SK-N-DZ (cell line): ENCODE measurements around the gene KREMEN1.

Source experiments
- DNase-seq: peaks from one replicate; pipeline ENCODE4 v3.0.0-alpha.2; 2015; ENCODE audit warnings: low spot score

KREMEN1 gene

DNA sequence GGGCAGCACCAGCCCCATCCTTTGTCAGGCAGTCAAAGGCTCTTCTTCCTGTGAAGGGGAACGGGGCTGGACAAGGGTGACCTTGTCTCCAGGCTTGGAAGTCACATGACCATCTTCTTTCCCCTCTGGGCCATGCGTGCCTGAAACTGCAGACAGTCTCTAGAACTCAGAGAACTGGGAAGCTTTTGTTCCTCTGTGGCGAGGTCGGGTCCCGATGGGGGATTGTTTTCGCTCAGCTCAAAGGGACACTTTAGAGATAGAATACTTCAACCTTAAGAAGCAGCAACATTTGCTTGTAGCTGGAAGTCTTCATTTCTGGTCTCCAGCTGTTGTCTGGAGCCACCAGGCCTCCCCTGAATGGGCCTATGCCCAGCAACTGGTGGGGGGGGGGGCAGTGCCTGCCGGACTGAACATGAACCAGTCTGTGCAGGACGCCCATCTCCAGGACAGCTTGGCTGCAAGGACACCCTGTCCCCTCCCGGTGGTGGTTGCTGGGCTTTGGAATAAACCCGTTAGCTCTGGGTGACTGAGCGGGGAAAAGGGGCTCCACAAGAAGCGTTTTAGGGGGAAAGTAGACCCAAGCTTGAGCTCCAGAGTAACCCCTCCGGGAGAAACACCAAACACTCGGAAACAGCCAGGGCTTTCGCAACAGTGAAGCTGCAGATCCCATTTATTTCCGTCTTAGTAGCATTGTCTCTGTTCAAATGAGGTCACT is 77.2 kb downstream of the KREMEN1 start:
- DNase-seq, result no peak

DNA sequence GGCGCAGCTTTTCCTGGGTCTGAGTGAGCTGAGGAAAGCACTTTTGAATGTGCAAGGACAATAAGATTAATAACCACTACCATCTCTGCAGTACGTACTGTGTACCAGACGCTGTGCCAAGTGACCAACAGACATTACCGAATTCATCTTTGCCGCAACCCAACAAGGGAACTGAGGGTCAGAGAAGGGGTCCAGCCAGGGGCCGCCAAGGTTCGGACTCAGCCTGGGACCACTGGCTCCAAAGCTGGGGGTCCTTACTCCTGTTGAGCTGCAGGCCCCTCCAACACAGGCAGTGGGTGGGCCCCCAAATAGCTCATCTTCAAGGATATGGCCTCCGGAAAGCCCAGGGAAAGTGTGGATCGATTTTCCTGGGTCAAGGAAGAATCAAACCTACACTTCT is 77.9 kb downstream of the KREMEN1 start:
- no peak for DNase-seq

DNA sequence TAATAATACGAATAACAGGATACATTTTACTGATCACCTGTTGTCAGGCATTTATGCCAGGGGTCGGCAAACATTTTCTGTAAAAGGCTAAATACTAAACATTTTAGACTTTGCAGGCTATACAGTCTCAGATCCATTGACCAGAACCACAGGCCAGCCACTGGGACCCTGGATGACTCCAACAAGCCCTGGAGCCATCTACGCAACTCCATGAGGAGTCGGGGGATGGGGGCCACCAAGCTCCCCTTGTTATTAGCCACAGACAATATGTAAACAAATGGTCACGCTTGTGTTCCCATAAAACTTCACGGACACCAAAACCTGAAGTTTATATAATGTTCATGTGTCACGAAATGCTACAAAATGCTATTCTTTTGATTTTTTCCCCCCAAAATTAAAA is 78.5 kb downstream of the KREMEN1 start:
- no peak for DNase-seq

GRCh38 chr22:29152045-29152953 is 79.5 kb downstream of the KREMEN1 start:
- DNase-seq, result no peak

- DNase-seq, result no peak
Measured at GRCh38 chr22:29152954-29153719, 80.3 kb downstream of the KREMEN1 start.

- peak; percentile 71 for DNase-seq
Measured at GRCh38 chr22:29154364-29155048, 81.7 kb downstream of the KREMEN1 start.

DNA sequence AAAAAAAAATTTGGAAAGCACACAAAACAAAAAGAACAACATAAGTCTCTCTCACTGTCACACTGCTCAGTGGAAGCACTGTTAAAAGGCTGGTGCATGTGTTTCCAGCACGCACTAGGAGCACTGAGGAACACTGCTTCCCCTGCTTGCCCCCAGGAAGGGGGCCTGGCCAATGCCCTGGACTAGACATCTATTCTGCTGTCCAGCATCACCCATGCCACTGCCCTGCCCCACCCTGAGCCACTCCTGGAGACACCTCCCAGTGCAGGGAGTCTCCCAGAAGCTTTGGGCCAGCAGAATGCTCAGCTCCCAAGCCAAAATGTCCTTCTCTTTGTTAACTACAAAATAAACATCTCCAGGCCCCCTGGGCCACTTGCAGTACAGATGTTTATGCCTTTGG is 83.1 kb downstream of the KREMEN1 start:
- no peak for DNase-seq

GRCh38 chr22:29156507-29156906 is 83.7 kb downstream of the KREMEN1 start:
- peak; percentile 43 for DNase-seq

GRCh38 chr22:29157759-29158535 is 85.1 kb downstream of the KREMEN1 start:
- DNase-seq, result peak; percentile 45

DNA sequence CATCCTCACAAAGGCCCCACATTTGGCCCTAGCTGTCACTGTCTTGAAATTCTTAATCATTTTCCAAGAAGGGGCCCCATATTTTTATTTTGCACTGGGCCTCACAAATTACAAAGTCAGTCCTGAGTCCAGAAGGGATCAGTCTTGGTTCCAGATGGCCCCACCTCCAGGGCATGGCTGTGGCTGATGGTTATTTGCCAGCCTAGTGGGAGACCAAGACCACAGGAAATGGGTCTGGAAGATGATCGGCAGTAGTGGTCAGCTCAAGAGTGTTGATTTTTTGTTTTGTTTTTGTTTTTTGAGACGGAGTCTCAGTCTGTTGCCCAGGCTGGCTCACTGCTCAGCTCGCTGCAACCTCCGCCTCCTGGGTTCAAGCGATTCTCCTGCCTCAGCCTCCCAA is 85.7 kb downstream of the KREMEN1 start:
- DNase-seq, result no peak

- no peak for DNase-seq
Measured at GRCh38 chr22:29163808-29164207, 91.0 kb downstream of the KREMEN1 start.

DNA sequence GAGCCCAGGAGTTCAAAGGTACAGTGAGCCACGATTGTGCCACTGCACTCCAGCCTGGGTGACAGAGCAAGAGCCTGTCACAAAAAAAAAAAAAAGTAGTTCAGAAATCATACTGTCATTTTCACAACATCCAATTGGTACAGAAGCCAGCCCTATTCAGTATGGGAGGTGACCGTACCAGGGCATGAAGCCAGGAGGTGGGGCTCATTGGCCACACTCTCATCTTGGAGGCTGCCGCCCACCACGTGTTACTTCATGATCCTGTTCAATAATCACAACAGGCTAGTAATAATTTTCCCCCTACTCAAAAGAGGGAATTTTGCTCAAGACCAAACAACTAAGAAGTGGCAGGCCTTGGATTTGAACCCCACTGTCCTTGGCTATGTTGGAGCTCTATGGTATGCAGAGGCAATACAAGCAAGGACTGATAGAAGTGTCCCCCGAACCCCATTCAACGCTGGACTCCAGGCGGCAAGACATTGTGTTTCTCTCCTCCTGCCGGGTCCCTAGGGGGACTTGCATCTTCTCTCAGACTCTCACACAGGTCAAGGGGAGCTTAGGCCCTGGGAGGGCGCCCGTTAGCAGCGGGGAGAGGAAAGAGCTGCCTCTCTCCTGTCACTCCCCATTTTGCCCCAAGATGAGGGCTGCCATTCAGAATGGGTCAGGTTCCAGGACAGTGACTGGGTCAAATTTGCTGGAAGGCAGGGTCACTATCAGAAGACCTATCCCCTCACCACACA is 92.7 kb downstream of the KREMEN1 start:
- no peak for DNase-seq

DNA sequence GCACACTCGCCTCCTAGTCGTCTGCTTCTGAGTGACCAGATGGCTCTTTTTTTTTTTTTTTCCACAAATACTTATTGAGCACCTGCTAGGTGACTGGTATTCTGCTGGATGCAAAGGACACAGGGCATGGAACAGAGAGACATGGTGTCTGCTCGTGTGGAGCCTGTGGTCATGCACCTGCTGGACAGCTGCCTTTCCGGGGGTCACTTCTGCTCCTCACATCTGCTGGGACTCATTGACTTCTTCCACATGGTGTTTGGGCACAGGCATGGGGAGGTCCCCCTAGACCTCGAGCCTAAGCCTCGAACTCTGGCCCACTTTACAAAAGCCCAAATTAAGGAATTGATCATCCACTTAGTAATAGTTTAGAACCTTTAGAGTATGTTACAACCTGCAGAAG is 93.3 kb downstream of the KREMEN1 start:
- no peak for DNase-seq

DNA sequence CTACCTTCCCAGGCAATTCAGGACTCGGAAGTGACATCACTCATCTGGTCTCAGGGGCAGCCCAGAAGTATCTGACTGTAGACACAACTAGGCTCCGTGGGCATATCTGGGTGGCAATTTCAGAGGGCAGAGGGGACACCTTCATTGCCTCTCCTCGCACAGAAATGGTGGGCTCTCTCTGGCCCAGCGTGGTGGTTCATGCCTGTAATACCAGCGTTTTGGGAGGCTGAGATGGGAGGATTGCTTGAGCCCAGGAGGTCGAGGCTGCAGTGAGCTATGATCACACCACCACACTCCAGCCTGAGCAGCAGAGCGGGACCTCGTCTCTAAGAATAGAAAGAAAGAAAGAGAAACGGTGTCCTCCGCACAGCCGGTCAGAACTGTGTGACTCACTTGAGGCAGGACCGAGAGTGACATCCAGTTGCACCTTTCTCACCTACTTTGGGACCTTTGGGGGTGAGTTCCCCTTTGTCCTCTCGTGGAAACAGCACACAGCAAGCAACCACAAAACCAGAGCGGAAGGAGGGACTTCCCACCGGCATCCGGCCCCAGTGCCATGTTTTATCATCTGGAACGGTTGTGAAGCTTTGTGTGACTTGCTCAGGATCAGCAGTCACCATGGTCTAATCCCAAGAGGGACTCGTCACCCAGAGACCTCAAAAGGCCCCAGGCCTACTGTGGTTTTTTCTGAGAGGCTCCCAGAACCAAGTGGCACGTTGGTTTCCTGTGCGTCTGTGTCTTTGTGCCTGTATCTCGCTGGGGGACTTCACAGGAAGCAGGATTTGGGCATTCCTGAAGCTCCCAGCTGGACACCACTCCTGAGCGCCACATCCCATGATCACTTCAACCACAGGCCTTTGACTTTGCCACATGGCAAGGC is 94.4 kb downstream of the KREMEN1 start:
- no peak for DNase-seq

DNA sequence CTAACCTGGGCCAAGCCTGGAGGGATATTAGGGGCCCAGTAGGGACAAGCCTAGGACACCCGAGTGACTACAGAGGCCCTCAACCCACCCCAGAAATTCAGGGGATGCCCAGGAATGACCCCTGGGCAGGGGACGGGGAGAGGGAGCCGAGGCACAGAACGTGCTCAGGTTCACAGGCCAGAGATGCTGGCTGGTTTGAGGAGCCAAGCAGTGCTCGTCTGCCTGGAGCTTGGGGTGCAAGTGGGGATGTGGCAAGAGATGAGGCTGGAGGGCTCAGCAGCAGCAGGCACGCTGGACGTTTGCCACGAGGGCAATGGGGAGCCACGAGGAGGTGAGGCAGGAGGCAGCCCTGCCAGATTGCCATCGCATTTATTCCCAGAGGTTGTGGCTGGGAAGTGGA is 98.9 kb downstream of the KREMEN1 start:
- no peak for DNase-seq

GRCh38 chr22:29172216-29172615 is 99.4 kb downstream of the KREMEN1 start:
- DNase-seq, result no peak

DNA sequence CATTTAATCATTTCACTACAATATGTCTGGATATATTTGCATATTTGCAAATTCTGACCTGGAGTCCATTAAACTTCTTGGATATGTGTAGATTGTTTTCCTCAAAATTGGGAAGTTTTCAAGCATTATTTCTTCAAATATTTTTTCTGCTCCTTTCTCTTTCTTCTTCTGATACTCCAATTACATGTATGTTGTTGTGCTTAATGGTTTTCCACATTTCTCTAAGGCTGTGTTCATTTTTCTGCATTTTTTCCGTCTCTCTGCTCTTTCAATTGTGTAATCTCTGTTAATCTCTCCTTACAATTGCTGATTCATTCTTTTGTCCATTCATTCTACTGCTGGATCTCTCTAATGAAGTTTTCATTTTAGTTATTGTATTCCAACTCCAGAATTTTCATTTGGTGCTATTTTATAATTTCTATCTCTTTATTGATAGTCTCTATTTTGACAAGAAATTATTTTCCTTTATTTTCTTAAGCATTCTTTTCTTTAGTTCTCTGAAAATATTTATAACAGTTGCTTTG is 102.5 kb downstream of the KREMEN1 start:
- no peak for DNase-seq

GRCh38 chr22:29183971-29184848 is 111.4 kb downstream of the KREMEN1 start:
- no peak for DNase-seq
